ENCODE data around the gene CCDC85C. TPM values are rescaled to one million over a fixed set of nuclear protein-coding genes. Genes with fewer than 3 reads are reported as not detected.

The CCDC85C gene
- total RNA-seq, 2 experiments from 2014 or later = 7.1 to 9.1 TPM

DNA sequence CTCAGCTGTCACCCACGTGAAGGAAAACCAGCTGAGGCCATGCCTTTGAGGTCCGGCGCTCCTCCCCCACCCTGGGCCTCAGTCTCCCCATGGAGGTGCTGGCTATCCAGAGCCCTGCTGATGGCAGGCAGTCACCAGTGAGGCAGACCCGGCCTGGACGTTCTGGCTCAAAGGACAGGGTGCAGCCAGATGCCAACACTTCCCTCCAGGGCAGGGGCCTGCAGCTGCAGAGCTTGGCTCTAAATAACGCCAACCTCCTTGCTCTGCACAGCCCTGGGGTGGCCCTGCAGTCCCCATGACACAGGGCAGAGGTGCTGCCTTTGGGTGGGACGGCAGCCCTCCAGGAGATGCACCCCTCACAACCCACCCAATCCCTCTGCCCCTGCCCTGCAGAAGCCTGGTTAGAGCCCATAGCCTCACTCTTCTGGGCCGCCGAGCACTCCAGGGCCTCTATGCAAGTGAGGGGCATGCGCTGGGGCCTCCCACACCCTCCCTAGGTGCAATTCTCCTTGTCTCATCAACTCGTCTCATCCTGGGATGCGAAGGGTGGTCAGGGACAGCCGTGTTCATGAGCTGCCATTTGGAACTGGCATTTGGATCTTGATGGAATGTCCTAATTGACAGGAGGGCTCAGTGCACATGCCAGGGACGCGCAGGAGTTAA is 30.4 kb downstream of the CCDC85C start:
- no peaks in the 10 kb centered on the region for H3K9me3 Mint-ChIP-seq (ENCODE audit: low read depth)
- no peak overlapping the region for H3K27ac Mint-ChIP-seq
- CTCF ChIA-PET = no interaction called here
- no peaks in the 10 kb centered on the region for H3K27me3 Mint-ChIP-seq
- no peaks in the 10 kb centered on the region for H3K4me1 Mint-ChIP-seq
- no peak overlapping the region for H3K4me3 Mint-ChIP-seq
- H3K36me3 Mint-ChIP-seq = no peaks in the 10 kb centered on the region
- no peak for ATAC-seq
- DNase-seq = no peak

DNA sequence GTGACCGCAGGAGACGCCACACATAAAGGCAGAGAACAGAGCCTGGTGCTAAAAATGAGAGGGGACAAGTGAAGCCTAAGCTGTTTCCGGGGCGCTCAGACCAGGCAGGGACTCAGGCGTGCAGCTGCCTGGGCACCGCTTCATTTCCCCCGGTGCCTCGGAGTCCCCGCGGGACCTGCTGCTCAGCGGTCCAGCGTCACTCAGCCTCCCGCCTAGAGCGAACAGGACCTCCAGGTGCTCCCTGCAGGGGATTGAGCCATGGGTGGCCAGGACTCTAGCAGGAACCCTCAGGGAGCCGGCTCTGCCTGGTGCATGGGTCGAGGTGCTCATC is 31.0 kb downstream of the CCDC85C start:
- no peaks in the 10 kb centered on the region for H3K9me3 Mint-ChIP-seq (ENCODE audit: low read depth)

DNA sequence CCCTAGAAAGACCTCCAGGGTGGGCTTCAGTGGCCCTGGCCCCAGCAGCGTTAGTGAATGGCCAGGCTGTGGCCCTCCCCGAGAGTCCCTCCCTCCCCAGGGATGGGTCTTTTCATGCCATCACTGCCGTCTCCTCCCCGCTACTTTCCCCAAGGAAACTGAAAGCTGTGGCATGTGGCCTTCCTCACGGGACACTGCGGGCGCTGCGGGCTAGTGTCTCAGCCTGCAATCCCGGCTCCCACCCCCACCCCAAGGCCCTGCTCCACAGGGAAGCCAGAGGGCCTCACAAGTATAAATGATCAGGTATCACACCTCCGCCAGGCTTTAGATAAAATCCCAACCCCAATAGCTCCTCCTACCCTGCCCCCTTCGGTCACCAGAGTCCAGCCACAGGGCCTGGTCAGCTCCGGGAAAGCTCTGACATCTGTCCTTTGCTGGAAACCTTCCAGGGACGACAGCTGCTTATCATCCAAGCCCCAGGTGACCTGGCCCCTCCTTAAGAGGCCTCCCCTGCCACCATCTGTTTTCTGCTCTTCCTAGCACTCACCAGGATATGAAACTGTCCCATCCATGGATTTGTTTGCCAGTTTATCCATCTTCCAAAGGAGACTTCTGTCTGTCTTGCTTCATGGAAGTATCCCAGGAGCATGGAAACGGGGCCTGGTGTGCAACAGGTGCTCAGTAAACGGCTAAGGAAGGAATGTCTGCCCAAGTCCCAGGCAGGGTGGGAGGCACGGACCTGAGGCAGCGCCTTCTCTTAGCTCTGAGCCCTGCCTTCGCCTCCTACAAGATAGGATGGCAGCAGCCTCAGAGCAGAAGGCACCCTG is 31.6 kb downstream of the CCDC85C start:
- ATAC-seq (no peak), DNase-seq (no peak)
- CTCF ChIA-PET = no interaction called here
- no peaks in the 10 kb centered on the region for H3K36me3 Mint-ChIP-seq
- no peaks in the 10 kb centered on the region for H3K4me1 Mint-ChIP-seq
- no peak overlapping the region for H3K27ac Mint-ChIP-seq
- H3K4me3 Mint-ChIP-seq = no peak overlapping the region
- H3K27me3 Mint-ChIP-seq = no peaks in the 10 kb centered on the region
- no peaks in the 10 kb centered on the region for H3K9me3 Mint-ChIP-seq (ENCODE audit: low read depth)

More for the DNA sequence above, 31.0 kb downstream of the CCDC85C start:
- Mint-ChIP-seq H3K4me3 (no peak overlapping the region), H3K27ac (no peak overlapping the region), H3K36me3 (no peaks in the 10 kb centered on the region), H3K4me1 (no peaks in the 10 kb centered on the region), H3K27me3 (no peaks in the 10 kb centered on the region)
- no peak for DNase-seq
- ATAC-seq = no peak
- CTCF ChIA-PET = no interaction called here

- ATAC-seq (no peak), DNase-seq (no peak)
- Mint-ChIP-seq H3K27ac (no peak overlapping the region), H3K4me3 (no peak overlapping the region), H3K9me3 (ENCODE audit: low read depth) (no peaks in the 10 kb centered on the region), H3K27me3 (no peaks in the 10 kb centered on the region), H3K4me1 (no peaks in the 10 kb centered on the region), H3K36me3 (no peaks in the 10 kb centered on the region)
- CTCF ChIA-PET = no interaction called here
Measured at GRCh38 chr14:99571303-99571986, 32.6 kb downstream of the CCDC85C start.

DNA sequence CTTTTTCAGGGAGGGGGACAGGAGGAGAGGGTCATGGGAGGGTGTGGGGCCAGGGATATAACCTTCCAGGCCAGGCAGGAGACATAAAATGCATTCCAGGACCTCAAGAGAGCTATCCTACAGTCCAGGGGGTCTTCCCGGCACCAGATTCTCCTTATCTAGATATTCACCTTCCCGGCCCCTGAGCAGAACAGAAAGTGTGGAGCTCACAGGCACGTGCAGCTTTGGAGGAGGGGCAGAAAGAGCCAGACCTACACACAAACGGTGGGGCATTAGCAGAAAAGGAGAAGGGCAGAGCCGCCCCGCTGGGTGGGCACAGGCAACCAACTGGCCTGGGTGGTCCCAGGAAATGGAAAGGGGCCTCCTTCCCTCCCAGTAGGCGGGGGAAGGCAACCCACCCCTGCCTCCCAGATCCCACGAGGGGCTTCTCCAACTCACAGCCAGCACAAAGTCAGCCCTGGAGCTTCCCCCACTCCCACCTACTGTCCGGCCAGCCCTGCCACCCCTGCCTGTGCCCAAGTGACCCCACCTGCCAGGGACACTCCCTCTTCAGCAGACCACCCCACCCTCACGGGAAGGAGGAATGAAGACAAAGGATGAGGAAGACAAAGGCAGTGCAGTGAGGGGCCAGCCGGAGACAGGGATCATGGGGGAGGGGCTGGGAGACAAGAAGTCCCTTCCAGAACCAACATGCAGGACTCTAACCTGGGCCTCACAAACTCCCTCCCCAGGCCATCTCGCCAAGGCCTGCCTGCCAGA is 33.3 kb downstream of the CCDC85C start:
- H3K4me1 Mint-ChIP-seq = no peaks in the 10 kb centered on the region
- H3K9me3 Mint-ChIP-seq (ENCODE audit: low read depth) = no peaks in the 10 kb centered on the region
- H3K27ac Mint-ChIP-seq = no peak overlapping the region
- H3K27me3 Mint-ChIP-seq = no peaks in the 10 kb centered on the region
- DNase-seq (no peak), ATAC-seq (no peak)
- no peaks in the 10 kb centered on the region for H3K36me3 Mint-ChIP-seq
- CTCF ChIA-PET = no interaction called here
- no peak overlapping the region for H3K4me3 Mint-ChIP-seq

DNA sequence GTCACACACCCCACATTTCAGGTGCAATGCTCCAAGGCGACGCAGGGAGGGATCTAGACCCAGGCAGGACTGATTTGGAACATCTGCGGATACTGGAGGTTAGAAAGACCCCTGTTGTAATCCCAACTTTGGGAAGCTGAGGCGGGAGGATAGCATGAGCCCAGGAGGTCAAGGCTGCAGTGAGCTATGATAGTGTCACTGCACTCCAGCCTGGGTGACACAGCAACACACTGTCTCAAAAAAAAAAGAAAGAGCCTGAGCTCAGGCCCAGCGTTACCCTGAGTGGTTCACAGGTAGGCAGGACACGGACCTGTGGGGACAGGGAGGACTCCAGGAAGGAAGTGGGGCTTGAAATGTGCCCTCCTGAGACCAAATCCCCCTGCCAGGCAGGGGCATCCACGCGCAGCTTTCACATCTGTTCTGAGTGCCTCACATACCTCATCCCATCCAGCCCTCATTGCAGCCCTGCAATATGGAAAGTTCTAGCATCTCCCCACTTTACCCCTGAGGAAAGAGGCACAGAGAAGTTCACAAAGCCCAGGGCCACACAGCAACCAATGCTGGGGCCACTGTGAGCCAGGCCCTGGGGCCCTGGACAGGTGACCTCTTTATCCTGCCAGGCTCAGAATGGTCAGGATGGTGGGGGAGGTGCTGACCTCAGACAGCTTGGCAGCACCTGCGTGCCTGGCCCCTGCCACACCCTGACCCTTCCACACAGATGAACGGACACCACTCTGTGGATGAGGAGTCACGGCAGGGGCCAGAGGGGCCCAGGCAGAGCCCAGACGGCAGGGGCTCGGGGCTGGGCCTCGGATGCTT is 34.1 kb downstream of the CCDC85C start:
- Mint-ChIP-seq H3K4me1 (no peaks in the 10 kb centered on the region), H3K27me3 (no peaks in the 10 kb centered on the region), H3K36me3 (no peaks in the 10 kb centered on the region), H3K9me3 (ENCODE audit: low read depth) (no peaks in the 10 kb centered on the region), H3K27ac (no peak overlapping the region), H3K4me3 (no peak overlapping the region)
- DNase-seq (no peak), ATAC-seq (no peak)
- CTCF ChIA-PET = no interaction called here

DNA sequence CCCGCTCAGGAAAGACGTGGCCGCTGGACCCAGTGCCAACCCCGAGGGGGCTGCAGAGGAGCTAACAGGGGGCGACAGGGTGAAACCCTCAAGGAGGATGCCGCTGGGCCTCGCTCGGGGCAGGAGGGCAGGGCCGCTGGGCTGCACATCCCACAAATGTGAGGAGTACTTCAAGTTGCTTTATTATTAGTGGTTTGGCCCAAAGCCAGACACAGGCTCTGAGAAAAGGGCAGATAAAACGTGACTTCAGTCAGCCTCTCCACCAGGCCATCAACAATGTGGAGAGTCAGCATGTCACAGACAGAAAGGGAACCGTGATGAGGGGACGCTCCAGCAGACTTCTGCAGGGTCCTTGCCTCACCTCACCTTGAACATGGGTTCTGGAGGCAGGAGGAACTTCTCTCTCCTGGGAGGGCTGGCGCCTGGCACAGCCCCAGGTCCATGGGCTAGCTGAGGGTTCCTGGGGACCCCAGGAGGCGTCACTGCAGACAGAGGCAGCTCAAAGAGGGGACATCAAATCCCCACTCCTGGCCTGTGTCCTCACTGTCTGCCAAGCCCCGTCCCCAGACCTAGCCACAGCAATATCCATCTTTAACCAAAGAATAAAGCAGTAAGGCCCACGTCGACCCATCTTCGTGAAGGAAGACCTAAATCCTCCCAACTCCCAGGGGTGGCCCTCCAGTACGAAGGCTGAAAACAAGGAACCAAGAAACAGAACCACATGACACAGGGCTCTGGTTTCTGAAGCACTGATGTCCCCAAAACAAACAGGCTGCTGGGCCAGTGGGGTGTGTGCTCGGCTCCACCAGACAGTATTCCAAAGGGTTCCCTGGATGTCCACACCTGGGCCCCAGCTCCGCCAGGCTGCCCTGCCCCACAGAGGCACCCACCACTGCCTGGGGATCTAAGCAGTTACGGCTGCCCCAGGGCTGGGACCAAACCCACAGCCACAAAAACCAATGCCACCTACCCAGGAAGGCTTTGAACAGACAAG is 35.1 kb downstream of the CCDC85C start:
- Mint-ChIP-seq H3K27ac (no peak overlapping the region), H3K36me3 (no peaks in the 10 kb centered on the region), H3K9me3 (ENCODE audit: low read depth) (no peaks in the 10 kb centered on the region), H3K27me3 (no peaks in the 10 kb centered on the region), H3K4me1 (no peaks in the 10 kb centered on the region), H3K4me3 (no peak overlapping the region)
- CTCF ChIA-PET = no interaction called here
- DNase-seq (no peak), ATAC-seq (no peak)

DNA sequence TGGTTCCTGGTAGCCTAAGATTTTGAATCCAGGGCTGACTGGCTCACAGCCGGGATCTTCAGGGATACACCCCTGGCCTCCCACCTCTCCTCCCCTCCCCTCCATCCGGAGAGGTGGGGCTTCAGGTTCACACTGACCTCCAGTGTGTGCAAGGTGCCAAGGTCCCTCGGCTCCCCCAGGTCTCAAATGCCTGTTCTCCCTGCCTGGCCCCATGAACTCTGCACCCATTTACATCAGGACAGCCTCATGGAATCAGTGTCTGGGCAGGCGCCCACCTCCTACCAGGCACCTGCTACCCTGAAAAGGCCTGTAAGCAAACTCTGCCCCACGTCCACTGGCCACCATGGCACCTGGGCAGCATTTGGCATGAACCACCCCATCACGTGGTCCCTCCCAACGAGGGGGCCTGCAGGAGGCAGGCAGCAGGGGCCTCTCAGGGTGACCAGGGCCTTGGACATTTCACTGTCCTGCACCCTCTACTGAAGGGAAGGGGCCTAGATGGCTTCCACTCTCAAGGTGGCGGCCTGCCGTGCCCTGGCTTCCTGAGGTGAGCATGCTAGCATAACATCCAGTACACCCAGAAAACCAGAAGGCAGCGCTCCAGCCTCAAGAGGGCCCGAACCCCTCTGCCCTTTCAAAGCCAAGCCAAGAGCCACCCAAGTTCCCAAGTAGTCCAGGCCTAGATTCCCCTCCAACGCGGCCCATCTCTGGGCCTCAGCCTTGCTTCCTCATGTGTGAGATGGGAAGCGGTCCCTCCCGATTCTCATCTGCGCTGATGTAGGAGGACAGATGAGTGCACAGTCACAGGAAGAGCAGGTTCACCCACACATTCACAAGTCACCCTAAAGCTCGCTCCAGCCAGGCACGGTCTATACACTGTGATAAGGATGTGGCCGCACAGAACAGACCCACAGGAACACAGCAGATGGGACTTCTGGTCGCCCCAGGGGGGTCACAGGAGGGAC is 37.3 kb downstream of the CCDC85C start:
- H3K36me3 Mint-ChIP-seq = no peaks in the 10 kb centered on the region
- no peaks in the 10 kb centered on the region for H3K4me1 Mint-ChIP-seq
- no peak for DNase-seq
- no peak overlapping the region for H3K4me3 Mint-ChIP-seq
- CTCF ChIA-PET = no interaction called here
- ATAC-seq = no peak
- H3K27ac Mint-ChIP-seq = no peak overlapping the region
- H3K9me3 Mint-ChIP-seq (ENCODE audit: low read depth) = no peaks in the 10 kb centered on the region
- no peaks in the 10 kb centered on the region for H3K27me3 Mint-ChIP-seq

DNA sequence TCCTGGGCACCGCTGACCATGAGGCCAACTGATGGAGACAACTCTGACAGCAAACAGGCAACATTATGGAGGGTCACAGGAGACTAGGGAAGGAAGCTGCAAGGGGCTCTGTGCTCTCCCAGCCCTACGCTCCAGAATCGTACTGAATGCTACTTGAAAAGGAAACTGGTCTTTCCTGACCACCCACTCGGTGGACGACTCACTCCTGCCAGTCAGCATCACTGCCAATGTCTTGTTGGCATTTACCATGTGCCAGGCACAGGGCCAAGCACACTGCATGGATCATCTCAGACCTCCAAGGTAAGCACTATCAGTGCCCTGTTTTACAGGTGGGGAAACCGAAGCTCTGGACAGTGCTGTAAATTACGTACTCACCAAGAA is 38.0 kb downstream of the CCDC85C start:
- no peaks in the 10 kb centered on the region for H3K9me3 Mint-ChIP-seq (ENCODE audit: low read depth)
- no peak for DNase-seq
- no peak for ATAC-seq
- H3K27me3 Mint-ChIP-seq = no peaks in the 10 kb centered on the region
- no peaks in the 10 kb centered on the region for H3K4me1 Mint-ChIP-seq
- no peaks in the 10 kb centered on the region for H3K36me3 Mint-ChIP-seq
- no peak overlapping the region for H3K4me3 Mint-ChIP-seq
- CTCF ChIA-PET = no interaction called here
- no peak overlapping the region for H3K27ac Mint-ChIP-seq

GRCh38 chr14:99565383-99565782 is 38.6 kb downstream of the CCDC85C start:
- DNase-seq = no peak
- Mint-ChIP-seq H3K4me1 (no peaks in the 10 kb centered on the region), H3K36me3 (no peaks in the 10 kb centered on the region), H3K4me3 (no peak overlapping the region), H3K27ac (no peak overlapping the region), H3K27me3 (no peaks in the 10 kb centered on the region), H3K9me3 (ENCODE audit: low read depth) (no peaks in the 10 kb centered on the region)
- CTCF ChIA-PET = no interaction called here
- no peak for ATAC-seq

GRCh38 chr14:99564926-99565259 is 39.1 kb downstream of the CCDC85C start:
- no peak for ATAC-seq
- H3K9me3 Mint-ChIP-seq (ENCODE audit: low read depth) = no peaks in the 10 kb centered on the region
- CTCF ChIA-PET = interaction anchor here (1.0 kb wide), 1 partner anchor 46 kb away, joined by 4 read pairs; no protein-coding TSS in a partner anchor
- H3K27me3 Mint-ChIP-seq = no peaks in the 10 kb centered on the region
- no peaks in the 10 kb centered on the region for H3K4me1 Mint-ChIP-seq
- DNase-seq = no peak
- no peaks in the 10 kb centered on the region for H3K36me3 Mint-ChIP-seq
- H3K27ac Mint-ChIP-seq = no peak overlapping the region
- no peak overlapping the region for H3K4me3 Mint-ChIP-seq

Data from activated CD8-positive, alpha-beta memory T cell treated with anti-CD3 and anti-CD28 coated beads, Interleukin-2, amount 10 ng/mL, durations not matched to agents 7 days and 5 days (primary cell).